M059J (cell line): ENCODE results near the gene NUMA1. TPM values are rescaled to one million over a fixed set of nuclear protein-coding genes. Genes with fewer than 3 reads are reported as not detected.

Experiments used
- DNase-seq: peaks from one replicate; pipeline ENCODE4 v3.0.0-alpha.2; 2012; ENCODE audit warnings: low read depth
- total RNA-seq: library from RNA; depleted of rRNA; stranded (reverse); fragments of >200 nt; shearing (Covaris generic); gene quantifications from 2 replicates; pipeline ENCODE4 v1.2.3, GENCODE V29; 2014

The NUMA1 gene
- total RNA-seq, 1 experiment from 2014 or later = 138 TPM

- no peak for DNase-seq
Observed at GRCh38 chr11:72000202-72000867, 80.0 kb downstream of the NUMA1 start.

GRCh38 chr11:71999798-72000197, 80.5 kb downstream of the NUMA1 start:
- no peak for DNase-seq

- DNase-seq = peak; percentile 42
Observed at GRCh38 chr11:71999362-71999761, 81.0 kb downstream of the NUMA1 start.

GRCh38 chr11:71998649-71999310, 81.6 kb downstream of the NUMA1 start, which contains the start of gene IL18BP:
TSS of gene IL18BP (plus strand) at chr11:71998909. CDS start at chr11:71999985, 1,076 bp downstream.
- DNase-seq = no peak

- DNase-seq = no peak
Observed at GRCh38 chr11:71998061-71998460, 82.3 kb downstream of the NUMA1 start.

- DNase-seq = no peak
Observed at GRCh38 chr11:71997594-71997993, 82.7 kb downstream of the NUMA1 start.

GRCh38 chr11:71996946-71997345, 83.4 kb downstream of the NUMA1 start:
- no peak for DNase-seq

GRCh38 chr11:71996517-71996916, 83.8 kb downstream of the NUMA1 start:
- DNase-seq = no peak

- no peak for DNase-seq
Observed at GRCh38 chr11:71995726-71996291, 84.5 kb downstream of the NUMA1 start.

GRCh38 chr11:71994786-71995185, 85.6 kb downstream of the NUMA1 start:
- no peak for DNase-seq

- DNase-seq = no peak
Observed at GRCh38 chr11:71992136-71992730, 88.1 kb downstream of the NUMA1 start.

- no peak for DNase-seq
Observed at GRCh38 chr11:71991494-71991893, 88.8 kb downstream of the NUMA1 start.

- DNase-seq = no peak
Observed at GRCh38 chr11:71990701-71991100, 89.6 kb downstream of the NUMA1 start.

GRCh38 chr11:71988050-71988449, 92.3 kb downstream of the NUMA1 start:
- no peak for DNase-seq

- DNase-seq = no peak
Observed at GRCh38 chr11:71987521-71987920, 92.8 kb downstream of the NUMA1 start.

GRCh38 chr11:71986131-71986530, 94.2 kb downstream of the NUMA1 start:
- DNase-seq = no peak

GRCh38 chr11:71979602-71980001, 100.7 kb downstream of the NUMA1 start:
- no peak for DNase-seq

- DNase-seq = no peak
Observed at GRCh38 chr11:71979094-71979493, 101.2 kb downstream of the NUMA1 start.

GRCh38 chr11:71977743-71978418, 102.5 kb downstream of the NUMA1 start:
- DNase-seq = peak; percentile 52

GRCh38 chr11:71977090-71977489, 103.3 kb downstream of the NUMA1 start:
- DNase-seq = no peak

GRCh38 chr11:71976551-71976950, 103.8 kb downstream of the NUMA1 start:
- no peak for DNase-seq

GRCh38 chr11:71971680-71972079, 108.7 kb downstream of the NUMA1 start:
- DNase-seq = peak; percentile 5
